DMS 273 treated with DMSO at 0.1 percent for 48 hours (cell line): Measurements from ENCODE around the gene APOO.
"Not testable (repeated sequence)": the region's sequence is repeated elsewhere in the genome, so short reads cannot be mapped to it uniquely, and the experiment has no call there.

Experiments
- DNase-seq: peaks from one replicate; lab custom pipeline; 2025; lab: John Stamatoyannopoulos, UW

The APOO gene

DNA sequence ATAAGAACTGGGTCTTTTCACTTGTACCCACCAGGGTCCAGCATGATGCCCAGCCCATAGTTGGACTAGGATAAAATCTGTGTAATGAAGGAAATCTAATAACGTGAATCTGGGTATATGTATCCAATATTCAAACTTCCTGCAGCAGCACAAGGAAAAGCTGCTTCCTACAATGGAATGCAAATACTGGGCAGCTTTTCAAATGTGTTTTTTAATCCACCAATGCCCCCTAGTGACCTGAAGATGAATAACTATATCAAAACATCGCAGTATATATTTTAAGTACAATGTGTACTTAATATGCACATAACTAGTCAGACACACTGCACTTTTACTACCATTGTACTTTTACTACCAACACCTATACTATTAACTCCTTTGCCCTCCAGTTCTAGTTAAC lies 5.3 kb downstream of the APOO start:
- peak; percentile 47 for DNase-seq

DNA sequence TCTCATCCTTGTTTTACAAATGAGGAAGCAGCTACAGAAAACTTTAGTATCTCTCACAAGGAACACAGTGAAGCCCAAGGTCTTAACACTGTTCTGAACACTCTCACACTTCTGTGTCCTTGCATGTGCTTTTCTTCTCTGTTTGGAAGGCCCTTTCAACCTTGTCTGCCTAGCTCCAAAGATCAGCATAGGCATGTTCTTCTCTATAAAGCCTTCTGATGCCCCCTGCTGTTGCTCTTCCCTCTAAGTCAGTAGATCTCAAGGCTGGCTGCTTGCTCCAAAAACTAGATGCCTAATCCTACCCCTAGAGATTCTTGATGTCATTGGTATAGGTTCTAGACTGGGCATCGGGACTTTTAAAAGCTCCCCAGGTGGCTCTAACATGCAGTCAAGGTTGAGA lies 5.9 kb downstream of the APOO start:
- peak; percentile 47 for DNase-seq

DNA sequence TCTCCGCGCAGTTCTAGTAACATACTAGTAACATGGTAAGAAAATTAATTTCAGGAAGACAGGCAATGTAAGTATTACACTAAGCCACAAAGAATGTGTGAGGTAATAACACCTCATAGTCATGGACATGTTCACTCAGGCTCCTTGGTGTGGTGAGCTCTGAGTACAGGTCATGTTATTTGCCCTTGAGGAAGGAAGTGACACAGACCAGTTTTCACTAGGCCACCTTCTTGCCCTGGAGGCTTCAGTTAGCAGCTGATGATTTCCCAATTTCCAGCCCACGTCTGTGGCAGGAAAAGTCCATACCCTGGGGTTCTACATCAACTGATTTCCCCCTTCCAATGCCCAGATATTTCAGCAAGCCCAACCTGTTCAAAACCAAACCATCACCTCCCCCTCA lies 6.7 kb downstream of the APOO start:
- no peak for DNase-seq

DNA sequence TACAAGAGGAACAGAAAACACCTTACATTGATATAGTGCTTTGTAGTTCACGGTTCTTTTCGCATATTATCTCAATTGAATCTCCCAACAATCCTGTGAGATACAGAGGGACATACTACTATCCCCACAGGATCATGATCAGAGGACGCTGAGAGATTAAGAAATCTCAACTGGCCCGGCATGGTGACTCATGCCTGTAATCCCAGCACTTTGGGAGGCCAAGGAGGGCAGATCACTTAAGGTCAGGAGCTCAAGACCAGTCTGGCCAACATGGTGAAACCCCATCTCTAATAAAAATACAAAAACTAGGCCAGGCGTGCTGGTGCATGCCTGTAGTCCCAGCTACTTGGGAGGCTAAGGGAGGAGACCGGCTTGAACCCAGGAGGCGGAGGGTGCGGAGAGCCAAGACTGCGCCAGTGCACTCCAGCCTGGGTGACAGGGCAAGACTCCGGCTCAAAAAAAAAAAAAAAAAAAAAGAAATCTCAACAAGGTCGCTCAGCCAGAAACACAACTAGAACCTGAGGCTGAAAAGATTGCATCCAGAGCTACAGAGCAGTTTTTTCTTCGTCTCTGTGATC lies 7.4 kb downstream of the APOO start:
- DNase-seq, result no peak

DNA sequence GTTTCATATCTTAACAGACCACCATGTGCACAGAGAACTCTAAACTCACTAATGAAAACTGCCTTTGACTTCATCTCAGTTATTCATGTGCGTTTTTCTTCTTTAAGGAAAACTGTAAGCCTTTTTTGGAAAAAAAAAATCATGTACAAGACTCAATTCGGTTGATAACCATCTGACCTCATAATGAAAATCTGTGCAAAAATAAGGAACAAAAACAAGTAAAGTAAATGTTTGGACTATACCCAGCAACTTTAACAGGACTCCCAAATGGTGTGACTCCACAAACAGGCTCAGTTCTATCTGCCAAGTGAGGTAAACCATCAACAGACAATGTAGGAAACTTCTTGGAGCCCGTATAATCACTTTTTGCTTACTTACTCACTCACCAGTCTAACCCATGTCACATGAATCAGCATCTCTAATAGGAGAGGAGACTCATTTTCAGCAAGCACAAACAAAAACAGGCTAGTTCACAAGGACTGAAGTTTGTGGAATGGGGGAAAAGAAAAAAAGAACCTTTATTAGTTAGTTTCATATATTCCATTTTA lies 9.3 kb downstream of the APOO start:
- no peak for DNase-seq

DNA sequence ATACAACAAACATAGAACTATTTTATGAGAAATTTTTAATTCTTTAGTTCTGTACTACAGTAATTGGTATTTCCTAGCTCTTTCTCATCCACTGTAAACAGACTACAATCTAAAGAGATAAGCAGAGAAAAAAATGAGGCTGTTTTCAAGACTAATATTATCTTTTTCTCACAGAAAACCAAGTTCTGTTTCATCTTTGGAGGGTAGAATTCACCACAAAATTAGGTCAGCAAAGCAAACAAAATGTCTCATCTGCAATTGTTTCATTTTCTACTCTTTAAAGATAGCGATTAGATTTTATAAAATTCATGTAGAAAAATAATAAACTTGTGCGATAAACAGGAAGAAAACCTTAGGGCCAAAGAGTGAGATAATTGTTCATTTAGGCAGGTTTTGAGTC lies 10.8 kb downstream of the APOO start:
- no peak for DNase-seq

DNA sequence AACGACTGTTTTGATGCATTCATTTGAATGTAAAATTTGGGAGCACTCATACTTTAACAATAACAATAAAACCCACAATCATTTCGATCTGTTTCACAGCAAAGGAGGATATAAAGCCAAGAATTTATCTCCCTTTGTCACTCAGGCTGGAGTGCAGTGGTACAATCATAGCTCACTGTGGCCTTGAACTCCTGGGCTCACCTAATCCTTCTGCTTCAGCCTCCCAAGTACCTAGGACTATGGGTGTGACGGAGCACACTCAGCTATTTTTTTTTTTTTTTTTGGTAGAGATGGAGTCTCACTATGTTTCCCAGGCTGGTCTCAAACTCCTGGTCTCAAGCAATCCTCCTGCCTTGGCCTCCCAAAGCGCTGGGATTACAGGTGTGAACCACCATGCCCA lies 11.2 kb downstream of the APOO start:
- not testable (repeated sequence) for DNase-seq

DNA sequence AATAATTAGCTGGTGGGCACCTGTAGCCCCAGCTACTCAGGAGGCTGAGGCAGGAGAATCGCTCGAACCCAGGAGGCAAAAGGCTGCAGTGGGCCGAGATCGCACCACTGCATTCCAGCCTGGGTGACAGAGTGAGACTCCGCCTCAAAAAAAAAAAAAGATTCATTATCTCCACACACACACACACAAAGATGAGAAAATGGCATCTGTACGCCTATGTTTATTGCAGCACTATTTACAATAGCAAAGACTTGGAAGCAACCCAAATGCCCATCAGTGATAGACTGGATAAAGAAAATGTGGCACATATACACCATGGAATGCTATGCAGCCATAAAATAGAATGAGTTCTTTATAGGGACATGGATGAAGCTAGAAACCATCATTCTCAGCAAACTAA lies 12.7 kb downstream of the APOO start:
- not testable (repeated sequence) for DNase-seq

DNA sequence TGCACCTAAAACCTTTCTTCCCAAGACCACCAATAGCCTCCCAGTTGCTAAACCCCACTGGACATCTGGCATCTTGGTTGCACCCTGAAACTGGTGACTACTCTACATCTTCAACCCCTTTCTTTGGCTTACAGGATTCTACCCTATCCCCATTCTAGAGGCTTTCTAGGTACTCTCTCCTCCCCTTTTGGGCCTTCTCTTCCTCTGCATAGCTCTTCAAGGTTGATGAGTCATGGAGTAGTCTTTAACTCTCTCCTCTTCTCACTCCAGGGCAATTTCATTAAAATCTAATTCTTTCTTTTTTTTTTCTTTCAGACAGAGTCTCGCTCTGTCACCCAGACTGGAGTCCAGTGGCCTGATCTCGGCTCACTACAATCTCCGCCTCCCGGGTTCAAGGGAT lies 16.8 kb downstream of the APOO start:
- DNase-seq, result no peak

DNA sequence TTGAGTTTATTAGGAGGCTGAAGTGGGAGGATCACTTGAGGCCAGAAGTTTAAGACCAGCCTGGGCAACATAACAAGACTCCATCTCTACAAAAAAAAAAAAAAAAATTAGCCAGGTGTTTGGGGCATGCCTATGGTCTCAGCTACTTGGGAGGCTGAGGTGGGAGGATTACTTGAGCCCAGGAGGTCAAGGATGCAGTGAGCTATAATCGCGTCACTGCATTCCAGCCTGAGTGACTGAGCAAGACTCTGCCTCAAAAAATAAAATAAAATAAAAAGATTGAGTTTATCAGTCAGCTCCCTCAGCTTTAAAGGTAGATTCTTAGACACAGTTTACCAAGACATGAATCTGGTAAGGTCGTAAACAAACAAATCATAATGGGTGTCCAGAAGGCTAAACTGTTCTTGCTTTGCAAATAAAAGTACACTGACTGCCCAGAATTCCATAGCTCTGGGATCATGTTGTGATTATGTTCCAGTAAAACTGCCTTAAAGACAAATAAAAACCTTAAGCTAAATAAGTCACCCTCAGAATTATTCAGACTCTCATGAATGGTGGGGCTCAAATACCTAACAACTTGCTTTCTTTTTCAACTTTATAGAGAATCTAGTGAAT lies 18.7 kb downstream of the APOO start:
- no peak for DNase-seq

DNA sequence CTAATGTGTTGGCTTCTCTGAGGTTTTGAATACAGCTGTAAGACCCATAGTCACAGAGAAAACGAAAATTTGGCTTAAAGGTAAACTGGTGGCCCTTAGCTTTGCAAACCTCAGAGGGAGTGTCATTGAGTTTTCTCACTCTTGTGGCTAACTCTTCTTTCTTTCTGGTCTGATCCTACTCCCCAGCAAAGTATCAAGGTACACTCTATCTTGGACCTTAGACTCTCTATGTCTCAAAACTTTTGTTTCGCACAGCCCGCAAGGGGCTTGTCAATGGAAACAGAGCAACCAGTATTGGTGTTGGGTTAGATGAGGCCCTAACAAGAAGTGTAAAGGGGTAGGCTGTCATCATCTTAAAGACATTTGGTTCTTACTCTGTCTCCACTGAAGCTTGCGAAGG lies 19.8 kb downstream of the APOO start:
- DNase-seq, result no peak

DNA sequence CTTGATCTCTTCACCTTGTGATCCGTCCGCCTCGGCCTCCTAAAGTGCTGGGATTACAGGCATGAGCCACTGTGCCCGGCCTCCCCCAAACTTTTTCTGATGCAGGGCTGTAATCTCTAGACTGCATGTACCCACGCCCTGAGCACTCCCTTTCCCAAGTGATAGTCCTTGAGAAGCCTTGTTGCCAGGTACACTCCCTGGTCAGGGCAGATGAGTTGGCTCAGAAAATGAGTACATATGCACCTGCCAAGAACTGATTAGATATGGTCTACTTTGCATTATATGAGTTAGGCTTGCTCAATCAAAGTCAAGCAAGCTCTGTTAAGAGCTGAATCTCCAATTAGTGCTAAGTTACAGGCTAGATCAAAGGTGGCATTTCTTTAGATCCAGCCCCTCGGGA lies 20.3 kb downstream of the APOO start:
- DNase-seq, result no peak

DNA sequence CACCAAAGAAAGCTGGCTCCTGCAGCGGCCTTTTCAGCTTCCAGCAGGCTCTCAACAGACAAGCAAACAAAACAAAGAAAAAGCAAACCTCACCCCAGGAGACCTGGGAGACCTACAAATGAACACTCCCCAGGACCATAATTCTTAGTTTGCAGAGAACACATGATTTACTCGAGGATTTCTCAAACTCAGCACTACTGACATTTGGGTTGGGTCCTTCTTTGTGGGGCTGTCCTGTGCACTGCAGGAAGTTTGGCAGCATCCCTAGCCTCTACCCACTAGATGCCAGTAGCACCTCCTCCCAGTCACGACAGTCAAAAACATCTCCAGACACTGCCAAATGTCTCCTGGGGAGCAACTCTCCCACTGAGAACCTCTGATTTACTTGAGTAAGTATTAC lies 21.9 kb downstream of the APOO start:
- no peak for DNase-seq

DNA sequence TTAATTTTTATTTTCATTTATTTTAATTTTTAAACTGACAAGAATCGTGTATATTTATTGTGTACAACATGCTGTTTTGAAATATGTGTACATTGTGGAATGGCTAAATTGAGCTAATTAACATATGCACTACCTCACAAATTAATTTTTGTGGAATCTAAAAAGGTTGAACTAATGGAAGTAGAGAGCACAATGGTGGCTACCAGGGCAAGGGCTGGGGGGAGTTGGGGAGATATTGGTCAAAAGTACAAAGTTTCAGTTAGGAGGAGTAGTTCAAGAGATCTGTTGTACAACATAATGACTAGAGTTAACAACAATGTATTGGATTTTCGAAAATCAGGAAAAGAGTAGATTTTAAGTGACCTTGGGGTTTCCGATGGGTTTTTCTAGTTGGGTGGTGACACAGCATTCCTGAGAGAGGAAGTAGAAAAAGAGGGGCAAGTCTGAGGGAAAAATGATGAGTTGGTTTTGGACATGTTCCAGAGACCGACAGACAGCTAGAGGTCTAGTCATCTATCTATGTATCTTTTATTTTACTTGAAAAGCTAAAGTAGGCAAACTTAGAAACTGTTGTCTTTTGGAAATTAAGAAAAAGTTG lies 23.2 kb downstream of the APOO start:
- no peak for DNase-seq

DNA sequence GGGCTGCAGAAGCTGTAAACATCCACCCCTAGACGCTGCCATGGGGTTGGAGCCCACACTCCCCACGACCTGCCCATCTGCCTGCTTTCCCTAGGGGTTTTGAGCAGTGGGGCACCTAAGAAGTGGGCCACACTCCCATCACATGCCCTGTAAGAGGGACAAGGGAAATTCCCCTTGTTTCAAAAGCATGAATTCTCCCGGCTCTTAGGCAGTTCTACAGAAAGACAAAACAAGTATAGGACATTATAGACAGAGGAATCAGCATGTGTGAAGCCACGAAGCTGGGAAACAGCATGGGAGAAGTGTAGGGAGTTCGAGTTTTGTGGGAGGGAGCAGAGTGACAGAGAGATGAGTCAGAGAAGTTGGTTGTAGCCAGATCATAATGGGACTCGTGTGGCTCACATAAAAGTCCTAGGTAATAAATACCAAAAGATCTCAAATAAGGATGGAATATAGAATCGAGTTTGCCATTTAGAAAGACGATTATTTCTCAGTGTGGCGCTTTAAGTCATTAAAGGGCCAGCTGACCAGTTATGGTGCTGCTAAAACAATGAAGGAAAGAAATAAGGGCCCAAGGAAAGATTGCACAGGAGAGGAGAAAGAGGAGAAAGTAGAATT lies 23.9 kb downstream of the APOO start:
- DNase-seq, result no peak

DNA sequence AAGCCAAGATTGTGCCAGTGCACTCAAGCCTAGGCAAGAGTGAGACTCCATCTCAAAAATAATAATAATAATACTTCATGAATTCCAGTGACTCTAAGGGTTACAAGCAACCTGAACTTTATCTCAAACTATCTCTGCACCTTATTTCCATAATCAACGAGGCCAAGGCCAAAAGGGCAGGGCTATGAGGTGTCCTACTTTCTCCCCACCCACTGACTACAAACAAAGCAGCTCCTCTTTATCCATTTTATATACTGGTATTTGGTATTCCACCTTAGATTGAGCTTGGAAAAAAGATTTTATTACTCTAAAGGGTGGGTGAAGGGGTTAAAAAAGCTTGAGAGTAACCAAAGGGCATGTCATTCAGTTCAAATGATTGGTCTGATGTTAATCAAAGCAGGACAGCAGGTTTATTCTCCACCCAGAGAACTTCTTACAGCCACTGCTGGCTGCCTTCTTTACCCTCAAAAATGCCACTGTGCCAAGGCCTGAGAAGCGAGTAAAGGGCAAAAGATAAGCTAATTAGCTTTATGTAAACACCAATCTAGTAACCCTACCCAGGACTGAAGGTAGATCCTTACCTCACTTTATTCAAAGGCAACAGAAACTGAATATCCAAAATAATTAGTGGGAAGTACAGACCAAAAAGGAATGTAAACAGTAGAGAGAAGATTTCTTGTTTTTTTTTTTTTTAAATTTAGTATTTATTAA lies 28.2 kb downstream of the APOO start:
- DNase-seq, result no peak

DNA sequence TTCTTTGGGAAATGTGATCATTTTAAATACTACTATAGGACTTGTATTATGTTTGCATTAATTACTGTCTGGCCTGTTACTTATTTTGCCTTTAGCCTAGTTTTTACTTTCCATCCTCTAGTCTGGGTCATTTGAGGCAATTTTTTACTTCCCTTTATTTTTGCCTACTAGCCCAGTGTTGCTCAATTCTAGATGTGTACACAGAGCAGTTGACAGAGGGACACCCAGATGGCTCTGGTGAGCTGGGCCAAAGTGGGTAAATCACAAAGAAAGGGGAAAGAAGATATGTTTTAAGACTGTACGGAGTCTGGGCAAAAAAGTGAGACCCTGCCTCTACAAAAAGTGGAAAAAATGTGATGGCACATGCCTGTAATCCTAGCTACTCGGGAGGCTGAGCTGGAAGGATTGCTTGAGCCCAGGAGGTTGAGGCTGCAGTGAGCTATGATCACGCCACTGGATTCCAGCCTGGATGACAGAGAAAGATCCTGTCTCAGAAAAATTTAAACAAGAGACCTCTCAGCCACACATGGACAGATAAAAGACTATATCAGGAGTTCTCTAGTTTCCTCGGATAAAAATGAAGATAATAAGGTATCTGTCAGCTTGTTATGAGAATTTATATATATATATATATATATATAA lies 35.7 kb downstream of the APOO start:
- DNase-seq, result no peak

DNA sequence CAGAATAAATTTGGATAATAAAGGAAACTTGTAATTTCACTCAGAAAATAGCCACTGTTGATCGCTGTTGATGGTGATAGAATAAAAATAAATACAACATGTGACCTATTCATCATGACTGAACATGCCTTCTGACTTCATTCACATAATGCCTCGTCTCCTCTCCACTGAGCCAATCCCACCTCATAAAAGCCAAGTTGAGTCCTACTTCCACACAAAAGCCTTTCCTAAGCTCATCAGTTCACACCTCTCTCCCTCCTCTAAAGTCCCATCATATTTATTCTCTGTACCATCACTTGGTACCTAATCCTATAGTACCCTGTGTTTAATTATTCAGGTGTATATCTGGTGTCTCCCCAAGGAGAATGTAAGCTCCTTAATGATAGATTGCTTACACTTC lies 37.7 kb downstream of the APOO start:
- no peak for DNase-seq

DNA sequence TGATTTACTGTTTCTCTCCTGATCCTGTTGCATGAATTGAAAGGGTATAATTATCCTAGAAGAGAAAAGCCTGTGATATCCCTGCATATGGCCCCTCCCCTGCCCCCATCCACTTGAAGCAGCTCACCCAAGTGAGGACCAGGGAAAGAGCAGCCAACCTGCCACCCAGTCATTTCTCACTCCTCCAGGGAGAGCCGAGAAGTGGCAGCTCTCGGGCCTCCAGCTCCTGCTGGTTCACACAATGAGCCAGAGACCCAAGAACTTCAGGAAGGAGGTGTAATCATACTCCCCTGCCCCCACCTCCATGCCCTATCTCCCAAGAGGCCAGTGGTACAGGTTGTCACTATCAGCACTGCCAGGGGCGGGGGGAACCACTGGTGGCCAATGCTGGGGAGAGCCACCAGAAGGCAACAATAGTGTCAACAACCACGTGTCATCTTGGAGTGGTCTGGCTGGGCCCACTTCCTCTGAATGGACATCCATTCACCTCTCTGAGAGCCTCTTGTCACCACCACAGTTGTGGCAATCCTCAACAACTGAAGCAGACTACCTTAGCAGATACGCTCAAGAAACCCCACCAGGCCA lies 42.9 kb downstream of the APOO start:
- no peak for DNase-seq

DNA sequence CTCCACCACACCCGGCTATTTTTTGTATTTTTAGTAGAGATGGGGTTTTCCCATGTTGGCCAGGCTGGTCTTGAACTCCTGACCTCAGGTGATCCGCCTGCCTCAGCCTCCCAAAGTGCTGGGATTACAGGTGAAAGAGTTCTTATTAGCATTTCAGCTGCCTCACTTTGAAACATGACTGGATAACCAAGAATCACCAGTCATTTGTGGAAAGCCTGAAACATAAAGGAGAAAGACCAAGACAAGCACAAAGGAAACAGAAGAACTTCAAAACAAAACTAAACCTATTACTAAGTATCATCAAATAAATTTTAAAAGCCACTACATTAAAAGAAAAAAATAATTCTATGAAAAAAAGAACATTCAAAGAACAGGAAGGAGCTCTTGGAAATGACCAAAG lies 45.8 kb downstream of the APOO start:
- DNase-seq, result not testable (repeated sequence)

DNA sequence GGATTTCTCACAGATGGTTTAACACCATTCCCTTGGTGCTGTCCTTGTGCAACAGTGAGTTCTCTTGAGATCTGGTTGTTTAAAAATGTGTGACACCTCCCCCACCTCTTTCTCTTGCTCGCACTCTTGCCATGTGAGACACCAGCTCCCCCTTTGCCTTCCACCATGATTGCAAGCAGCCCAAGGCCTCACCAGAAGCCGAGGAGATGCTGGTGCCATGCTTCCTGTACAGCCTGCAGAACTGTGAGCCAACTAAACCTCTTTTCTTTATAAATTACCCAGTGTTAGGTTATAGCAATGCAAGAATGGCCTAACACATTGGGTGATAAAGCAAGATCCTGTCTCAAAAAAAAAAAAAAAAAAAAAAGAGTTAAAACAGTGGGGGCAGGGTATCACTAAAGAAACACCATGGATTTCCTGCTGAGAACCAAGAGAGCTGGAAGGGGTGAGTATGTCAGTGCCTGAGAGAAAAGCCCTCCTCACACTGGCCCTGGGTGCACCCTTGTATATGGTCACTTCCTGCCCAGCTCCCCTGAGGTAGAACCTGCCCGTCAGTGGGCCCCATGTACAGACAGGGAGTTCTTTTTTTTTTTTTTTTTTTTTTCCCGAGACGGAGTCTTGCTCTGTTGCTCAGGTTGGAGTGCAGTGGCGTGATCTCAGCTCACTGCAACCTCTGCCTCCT lies 46.4 kb downstream of the APOO start:
- no peak for DNase-seq
